ENCODE results near the gene BCL7A. TPM values are rescaled to one million over a fixed set of nuclear protein-coding genes. Genes with fewer than 3 reads are reported as not detected.

BCL7A gene
- polyA plus RNA-seq, 1 donor from 2014 or later = 51.3 TPM

GRCh38 chr12:122028165-122028904 is 6.7 kb downstream of the BCL7A start:
- Histone ChIP-seq H3K4me2 (ENCODE audit: low read length) (no peak overlapping the region), H2AFZ (ENCODE audit: low read depth, low read length) (no peak overlapping the region), H4K20me1 (ENCODE audit: insufficient read depth) (peaks cover 5% of the 10 kb centered on the region), H3K27ac (ENCODE audit: low read length) (no peak overlapping the region), H3K79me2 (replicated peaks; ENCODE audit: insufficient read depth, low read length) (peaks cover 64% of the 10 kb centered on the region), H3K36me3 (ENCODE audit: insufficient read depth, low read length) (no peaks in the 10 kb centered on the region), H3K9ac (ENCODE audit: low read length) (no peak overlapping the region), H3F3A (ENCODE audit: insufficient read depth, low read length, poor library complexity, severe bottlenecking) (no peaks in the 10 kb centered on the region), H3K27me3 (ENCODE audit: insufficient read depth, low read depth, low read length) (no peaks in the 10 kb centered on the region), H3K4me3 (ENCODE audit: low read length) (no peak overlapping the region), H3K9me2 (ENCODE audit: insufficient read depth, low read length) (no peaks in the 10 kb centered on the region), H3K9me3 (ENCODE audit: low read length) (no peaks in the 10 kb centered on the region)
- TF ChIP-seq POLR2AphosphoS5 (IDR thresholded peaks at IDR 0.05) (no peak), RAD21 (conservative IDR thresholded peaks at IDR 0.05) (no peak), EP300 (conservative IDR thresholded peaks at IDR 0.05; ENCODE audit: poor library complexity, severe bottlenecking) (no peak), SMC3 (conservative IDR thresholded peaks at IDR 0.05; ENCODE audit: poor library complexity) (no peak), EZH2 (IDR thresholded peaks at IDR 0.05; ENCODE audit: borderline replicate concordance, insufficient read depth, low read length, poor library complexity, severe bottlenecking) (no peak), CTCF (IDR thresholded peaks at IDR 0.05; ENCODE audit: poor library complexity, severe bottlenecking) (no peak), MXI1 (conservative IDR thresholded peaks at IDR 0.05; ENCODE audit: poor library complexity, severe bottlenecking) (no peak), REST (IDR thresholded peaks at IDR 0.05; ENCODE audit: borderline replicate concordance) (no peak), TAF1 (IDR thresholded peaks at IDR 0.05; ENCODE audit: low read depth) (no peak)

- no peak overlapping the region for H3K9ac ChIP-seq (ENCODE audit: low read length)
- H3K9me2 ChIP-seq (ENCODE audit: insufficient read depth, low read length) = no peaks in the 10 kb centered on the region
- no peak overlapping the region for H3K27ac ChIP-seq (ENCODE audit: low read length)
- H3K9me3 ChIP-seq (ENCODE audit: low read length) = no peaks in the 10 kb centered on the region
- no peaks in the 10 kb centered on the region for H3F3A ChIP-seq (ENCODE audit: insufficient read depth, low read length, poor library complexity, severe bottlenecking)
- H4K20me1 ChIP-seq (ENCODE audit: insufficient read depth) = peaks cover 1% of the 10 kb centered on the region
- no peak overlapping the region for H2AFZ ChIP-seq (ENCODE audit: low read depth, low read length)
- H3K4me3 ChIP-seq (ENCODE audit: low read length) = no peak overlapping the region
- H3K27me3 ChIP-seq (ENCODE audit: insufficient read depth, low read depth, low read length) = no peaks in the 10 kb centered on the region
- no peak overlapping the region for H3K4me2 ChIP-seq (ENCODE audit: low read length)
- H3K36me3 ChIP-seq (ENCODE audit: insufficient read depth, low read length) = no peaks in the 10 kb centered on the region
- H3K79me2 ChIP-seq (replicated peaks; ENCODE audit: insufficient read depth, low read length) = peaks cover 62% of the 10 kb centered on the region
- TF ChIP-seq EZH2 (IDR thresholded peaks at IDR 0.05; ENCODE audit: borderline replicate concordance, insufficient read depth, low read length, poor library complexity, severe bottlenecking) (no peak), TAF1 (IDR thresholded peaks at IDR 0.05; ENCODE audit: low read depth) (no peak), REST (IDR thresholded peaks at IDR 0.05; ENCODE audit: borderline replicate concordance) (no peak), SMC3 (conservative IDR thresholded peaks at IDR 0.05; ENCODE audit: poor library complexity) (no peak)
These were observed 7.3 kb downstream of the BCL7A start for GRCh38 chr12:122028905-122029560.
